Spleen (tissue), 7 donors: ENCODE data around the gene ACAD9.

Source experiments
- POLR2A ChIP-seq, 3 donors: fragments of 450-650 bp; IDR thresholded peaks; one replicate each; pipeline ENCODE4 v1.5.1; 2017; ENCODE audit warnings: antibody characterized with exemption in 3 of 3, mild to moderate bottlenecking in 1 of 3
- POLR2AphosphoS5 ChIP-seq, 3 donors: sonication (generic); formaldehyde crosslinking; IDR thresholded peaks; one replicate each; pipeline ENCODE4 v1.5.1; 2017; ENCODE audit warnings: antibody characterized with exemption in 3 of 3
- TF ChIP-seq, protein P1 (sequence below), 11 experiments: fragments of 200-600 bp in 7 of 11; fragments of 450-650 bp in 4 of 11; sonication (generic) in 4 of 11; IDR thresholded peaks in 8 of 11; conservative IDR thresholded peaks in 3 of 11; 1 replicate in 7 of 11; 2 replicates in 4 of 11; pipeline versions ENCODE4 v1.4.0 to v1.8.0; 2016 to 2021; ENCODE audit warnings: antibody characterized with exemption in 11 of 11, inconsistent platforms in 4 of 11, mild to moderate bottlenecking in 1 of 11
- donor health status: DM: no; HTN: no; CAD: no; lungs with moderate emphysema.
- donor health status: DM: no; HTN: no; CAD: no.
- donor health status: DM: no; HTN: no; CAD: no.

DNA sequence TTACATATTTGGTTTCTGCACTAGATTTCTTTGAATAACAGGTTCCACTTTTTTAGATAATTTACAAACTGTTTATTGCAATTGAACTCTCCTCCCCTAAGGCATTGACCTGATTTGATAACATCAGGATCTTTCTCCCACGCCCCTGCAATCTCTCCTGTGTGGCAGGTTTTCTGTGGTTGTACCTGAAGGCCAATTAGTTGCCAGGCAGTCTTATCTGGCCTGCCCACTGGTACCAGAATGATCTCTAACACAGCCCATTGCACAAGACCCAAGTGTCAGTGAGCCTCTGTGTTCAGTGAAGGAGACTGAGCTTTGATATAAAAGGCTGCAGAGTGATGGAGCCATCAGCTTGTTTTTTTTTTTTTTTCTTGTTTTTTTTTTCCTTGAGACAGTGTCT is 3.3 kb downstream of the ACAD9 start:
- TF ChIP-seq, protein P1, sequence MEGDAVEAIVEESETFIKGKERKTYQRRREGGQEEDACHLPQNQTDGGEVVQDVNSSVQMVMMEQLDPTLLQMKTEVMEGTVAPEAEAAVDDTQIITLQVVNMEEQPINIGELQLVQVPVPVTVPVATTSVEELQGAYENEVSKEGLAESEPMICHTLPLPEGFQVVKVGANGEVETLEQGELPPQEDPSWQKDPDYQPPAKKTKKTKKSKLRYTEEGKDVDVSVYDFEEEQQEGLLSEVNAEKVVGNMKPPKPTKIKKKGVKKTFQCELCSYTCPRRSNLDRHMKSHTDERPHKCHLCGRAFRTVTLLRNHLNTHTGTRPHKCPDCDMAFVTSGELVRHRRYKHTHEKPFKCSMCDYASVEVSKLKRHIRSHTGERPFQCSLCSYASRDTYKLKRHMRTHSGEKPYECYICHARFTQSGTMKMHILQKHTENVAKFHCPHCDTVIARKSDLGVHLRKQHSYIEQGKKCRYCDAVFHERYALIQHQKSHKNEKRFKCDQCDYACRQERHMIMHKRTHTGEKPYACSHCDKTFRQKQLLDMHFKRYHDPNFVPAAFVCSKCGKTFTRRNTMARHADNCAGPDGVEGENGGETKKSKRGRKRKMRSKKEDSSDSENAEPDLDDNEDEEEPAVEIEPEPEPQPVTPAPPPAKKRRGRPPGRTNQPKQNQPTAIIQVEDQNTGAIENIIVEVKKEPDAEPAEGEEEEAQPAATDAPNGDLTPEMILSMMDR (IDR thresholded peaks at IDR 0.05 in 8 of 11, conservative IDR thresholded peaks at IDR 0.05 in 3 of 11): no peak
- no peak for TF ChIP-seq POLR2AphosphoS5 (IDR thresholded peaks at IDR 0.05)
- TF ChIP-seq POLR2A (IDR thresholded peaks at IDR 0.05): no peak
